ENCODE results near the gene DDX60.

Gene DDX60

GRCh38 chr4:168269896-168270295, 48.7 kb downstream of the DDX60 start:
- Histone ChIP-seq H2AFZ (no peak overlapping the region), H3K36me3 (ENCODE audit: control insufficient read depth, insufficient read depth, low read length) (no peaks in the 10 kb centered on the region), H3K4me1 (no peaks in the 10 kb centered on the region), H3K27ac (no peak overlapping the region), H3K9ac (no peak overlapping the region), H3K27me3 (ENCODE audit: control insufficient read depth, insufficient read depth, low read length) (no peaks in the 10 kb centered on the region), H3K4me2 (ENCODE audit: low read length) (no peak overlapping the region), H3K79me2 (no peaks in the 10 kb centered on the region), H3K4me3 (ENCODE audit: low read depth, low read length) (no peak overlapping the region), H3K9me3 (ENCODE audit: control insufficient read depth, low read length) (no peaks in the 10 kb centered on the region)
- no peak for TF ChIP-seq CTCF (IDR thresholded peaks at IDR 0.05)

- Histone ChIP-seq H3K4me2 (ENCODE audit: low read length) (no peak overlapping the region), H3K4me3 (ENCODE audit: low read depth, low read length) (no peak overlapping the region), H3K27ac (no peak overlapping the region), H3K36me3 (ENCODE audit: control insufficient read depth, insufficient read depth, low read length) (no peaks in the 10 kb centered on the region), H3K79me2 (no peaks in the 10 kb centered on the region), H2AFZ (no peak overlapping the region), H3K27me3 (ENCODE audit: control insufficient read depth, insufficient read depth, low read length) (no peaks in the 10 kb centered on the region), H3K9me3 (ENCODE audit: control insufficient read depth, low read length) (no peaks in the 10 kb centered on the region), H3K9ac (no peak overlapping the region), H3K4me1 (no peaks in the 10 kb centered on the region)
- TF ChIP-seq CTCF (IDR thresholded peaks at IDR 0.05), result no peak
Measured at GRCh38 chr4:168265327-168265726, 53.2 kb downstream of the DDX60 start.

- Histone ChIP-seq H3K79me2 (no peaks in the 10 kb centered on the region), H3K4me1 (no peaks in the 10 kb centered on the region), H3K4me2 (ENCODE audit: low read length) (no peak overlapping the region), H3K9ac (no peak overlapping the region), H3K36me3 (ENCODE audit: control insufficient read depth, insufficient read depth, low read length) (no peaks in the 10 kb centered on the region), H3K9me3 (ENCODE audit: control insufficient read depth, low read length) (no peaks in the 10 kb centered on the region), H3K27me3 (ENCODE audit: control insufficient read depth, insufficient read depth, low read length) (no peaks in the 10 kb centered on the region), H3K27ac (no peak overlapping the region), H2AFZ (no peak overlapping the region), H3K4me3 (ENCODE audit: low read depth, low read length) (no peak overlapping the region)
- TF ChIP-seq CTCF (IDR thresholded peaks at IDR 0.05), result no peak
Measured at GRCh38 chr4:168264903-168265302, 53.6 kb downstream of the DDX60 start.

- no peaks in the 10 kb centered on the region for H3K79me2 ChIP-seq
- no peaks in the 10 kb centered on the region for H3K27me3 ChIP-seq (ENCODE audit: control insufficient read depth, insufficient read depth, low read length)
- TF ChIP-seq CTCF (IDR thresholded peaks at IDR 0.05), result no peak
- H3K27ac ChIP-seq, result no peak overlapping the region
- H3K4me2 ChIP-seq (ENCODE audit: low read length), result no peak overlapping the region
- H3K9ac ChIP-seq, result no peak overlapping the region
- H2AFZ ChIP-seq, result no peak overlapping the region
- no peak overlapping the region for H3K4me3 ChIP-seq (ENCODE audit: low read depth, low read length)
- no peaks in the 10 kb centered on the region for H3K9me3 ChIP-seq (ENCODE audit: control insufficient read depth, low read length)
- H3K36me3 ChIP-seq (ENCODE audit: control insufficient read depth, insufficient read depth, low read length), result no peaks in the 10 kb centered on the region
- H3K4me1 ChIP-seq, result no peaks in the 10 kb centered on the region
Measured at GRCh38 chr4:168263039-168263438, 55.5 kb downstream of the DDX60 start.

- no peaks in the 10 kb centered on the region for H3K79me2 ChIP-seq
- no peak overlapping the region for H3K4me3 ChIP-seq (ENCODE audit: low read depth, low read length)
- no peaks in the 10 kb centered on the region for H3K9me3 ChIP-seq (ENCODE audit: control insufficient read depth, low read length)
- TF ChIP-seq CTCF (IDR thresholded peaks at IDR 0.05), result no peak
- no peak overlapping the region for H3K9ac ChIP-seq
- no peak overlapping the region for H3K27ac ChIP-seq
- H3K27me3 ChIP-seq (ENCODE audit: control insufficient read depth, insufficient read depth, low read length), result no peaks in the 10 kb centered on the region
- no peak overlapping the region for H3K4me2 ChIP-seq (ENCODE audit: low read length)
- H3K36me3 ChIP-seq (ENCODE audit: control insufficient read depth, insufficient read depth, low read length), result no peaks in the 10 kb centered on the region
- H3K4me1 ChIP-seq, result no peaks in the 10 kb centered on the region
- no peak overlapping the region for H2AFZ ChIP-seq
Measured at GRCh38 chr4:168259096-168259495, 59.5 kb downstream of the DDX60 start.
